ENCODE measurements around the gene ASCC3. TPM values are rescaled to one million over a fixed set of nuclear protein-coding genes. Genes with fewer than 3 reads are reported as not detected.

The ASCC3 gene
- total RNA-seq, 1 donor from 2014 or later: 76.7 TPM

- intact Hi-C loops (cut with micrococcal nuclease): no loop called here
Observed at GRCh38 chr6:100599088-100599770, 281.9 kb downstream of the ASCC3 start.

DNA sequence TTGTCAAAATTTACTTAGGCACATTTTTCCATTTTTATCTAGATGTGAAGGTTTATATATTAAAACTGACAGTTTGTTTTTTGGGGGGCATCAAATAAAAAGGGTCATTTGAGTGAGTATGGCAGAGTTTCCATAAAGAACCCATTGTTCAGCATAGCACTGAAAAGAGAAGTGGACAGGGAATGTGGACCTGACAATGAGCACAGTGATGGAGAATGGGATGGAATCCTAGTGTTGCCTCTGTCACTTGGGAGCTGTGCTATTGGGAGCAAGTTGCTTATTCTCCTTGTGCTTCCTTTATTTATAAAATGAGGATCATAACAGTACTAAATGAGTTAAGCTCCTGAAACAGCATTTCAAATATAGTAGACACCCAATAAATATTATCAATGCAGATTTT lies 285.7 kb downstream of the ASCC3 start:
- intact Hi-C loops (cut with micrococcal nuclease): no loop called here

GRCh38 chr6:100593522-100593921 lies 287.6 kb downstream of the ASCC3 start:
- intact Hi-C loops (cut with micrococcal nuclease): no loop called here

DNA sequence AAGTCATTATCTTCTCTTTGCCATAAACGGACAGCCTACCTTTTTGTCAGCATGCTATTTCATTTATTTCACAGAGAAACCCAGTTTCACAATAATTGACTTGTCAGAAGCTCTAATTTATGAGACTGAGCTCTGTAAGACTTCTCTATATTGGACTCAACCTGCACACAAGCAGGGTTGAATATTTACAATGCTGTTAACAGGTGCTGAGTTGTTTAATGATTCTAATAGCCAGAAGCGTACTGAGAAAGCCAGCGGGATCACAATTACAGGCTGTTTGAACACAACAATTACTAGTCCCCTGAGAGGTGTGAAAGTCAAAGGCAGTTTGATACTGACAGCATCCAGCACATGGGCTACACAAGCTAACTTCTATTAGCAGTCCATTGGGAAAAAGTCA lies 288.2 kb downstream of the ASCC3 start:
- intact Hi-C loops (cut with micrococcal nuclease): no loop called here

DNA sequence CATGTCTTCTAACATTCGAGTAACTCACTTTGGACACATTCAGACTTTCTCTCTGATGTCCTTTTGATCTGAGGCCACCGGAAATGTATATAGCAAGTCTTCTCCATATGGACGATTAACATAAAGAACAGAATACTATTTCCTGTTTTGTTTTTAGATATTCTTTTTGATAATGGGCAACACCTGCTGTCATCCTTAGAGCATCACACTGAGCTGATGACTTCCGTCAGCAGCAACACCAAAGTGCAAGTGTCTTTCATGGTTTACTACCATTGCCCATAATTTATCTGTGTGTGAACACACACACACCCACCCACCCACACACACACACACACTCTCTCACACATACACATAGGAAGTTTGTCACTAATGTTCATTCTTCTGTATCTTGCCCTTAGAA lies 303.7 kb downstream of the ASCC3 start:
- intact Hi-C loops (cut with micrococcal nuclease): no loop called here

GRCh38 chr6:100575921-100576320 lies 305.2 kb downstream of the ASCC3 start:
- intact Hi-C loops (cut with micrococcal nuclease): no loop called here

DNA sequence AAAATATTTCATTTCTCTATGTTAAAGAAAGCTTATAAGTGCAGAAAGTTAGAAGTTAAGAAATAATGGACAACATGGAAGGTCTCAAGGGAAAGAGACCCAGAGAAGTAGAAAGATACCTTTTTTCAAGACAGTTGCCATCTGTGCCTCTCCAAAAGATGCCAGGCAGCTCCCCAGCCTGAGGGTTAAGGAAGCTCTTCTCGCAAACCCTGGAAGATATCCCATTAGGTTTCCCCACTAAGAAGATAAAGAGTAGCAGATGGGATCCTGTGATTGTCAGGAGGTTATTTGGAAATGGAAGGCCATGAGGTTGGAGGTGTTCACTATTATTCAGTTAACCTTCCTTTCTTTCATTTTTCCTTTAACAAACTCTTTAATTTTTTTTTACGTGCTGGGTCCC lies 306.3 kb downstream of the ASCC3 start:
- intact Hi-C loops (cut with micrococcal nuclease): no loop called here

DNA sequence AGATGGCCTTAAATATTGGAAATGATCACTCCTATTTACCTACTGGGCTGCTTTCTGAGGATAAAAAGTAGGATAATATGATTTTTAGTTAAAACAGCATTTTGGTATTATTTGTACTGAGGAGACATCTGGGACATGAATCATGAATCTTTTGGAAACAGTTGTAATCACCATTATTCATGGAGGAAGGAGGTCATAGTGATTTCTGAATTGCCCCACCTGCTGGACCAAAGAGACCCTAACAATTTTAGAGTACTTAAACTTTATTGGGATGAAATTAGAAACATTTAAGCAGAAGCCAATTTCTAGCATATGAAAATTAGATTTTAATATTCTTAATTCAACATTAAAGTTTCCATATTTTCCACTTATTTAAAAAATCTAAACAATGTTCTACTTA lies 308.0 kb downstream of the ASCC3 start:
- intact Hi-C loops (cut with micrococcal nuclease): no loop called here

GRCh38 chr6:100568255-100568654 lies 312.9 kb downstream of the ASCC3 start:
- intact Hi-C loops (cut with micrococcal nuclease): no loop called here

GRCh38 chr6:100566563-100566962 lies 314.6 kb downstream of the ASCC3 start:
- intact Hi-C loops (cut with micrococcal nuclease): no loop called here

GRCh38 chr6:100565439-100566104 lies 315.6 kb downstream of the ASCC3 start:
- intact Hi-C loops (cut with micrococcal nuclease): no loop called here

DNA sequence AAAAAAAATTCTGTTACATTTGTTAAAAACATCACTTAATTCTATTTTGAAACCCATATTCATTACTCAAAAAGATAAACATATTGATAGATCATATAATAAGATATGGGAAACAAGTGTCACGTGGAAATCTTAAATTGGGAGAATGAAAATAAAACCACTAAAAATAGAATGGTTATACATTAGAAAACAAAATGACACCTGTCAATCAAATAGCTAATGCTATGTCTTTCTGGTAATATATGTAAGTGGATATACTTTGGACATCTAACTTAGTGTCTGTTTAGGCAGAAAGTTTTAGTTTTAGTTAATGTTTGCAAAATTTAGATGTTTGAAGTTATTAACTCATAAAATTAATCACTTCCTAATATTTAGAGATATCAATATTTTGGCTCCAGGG lies 321.3 kb downstream of the ASCC3 start:
- intact Hi-C loops (cut with micrococcal nuclease): no loop called here

GRCh38 chr6:100554228-100554627 lies 326.9 kb downstream of the ASCC3 start:
- intact Hi-C loops (cut with micrococcal nuclease): no loop called here

GRCh38 chr6:100553243-100553642 lies 327.9 kb downstream of the ASCC3 start:
- intact Hi-C loops (cut with micrococcal nuclease): no loop called here

- intact Hi-C loops (cut with micrococcal nuclease): no loop called here
Observed at GRCh38 chr6:100549406-100550167, 331.5 kb downstream of the ASCC3 start.

DNA sequence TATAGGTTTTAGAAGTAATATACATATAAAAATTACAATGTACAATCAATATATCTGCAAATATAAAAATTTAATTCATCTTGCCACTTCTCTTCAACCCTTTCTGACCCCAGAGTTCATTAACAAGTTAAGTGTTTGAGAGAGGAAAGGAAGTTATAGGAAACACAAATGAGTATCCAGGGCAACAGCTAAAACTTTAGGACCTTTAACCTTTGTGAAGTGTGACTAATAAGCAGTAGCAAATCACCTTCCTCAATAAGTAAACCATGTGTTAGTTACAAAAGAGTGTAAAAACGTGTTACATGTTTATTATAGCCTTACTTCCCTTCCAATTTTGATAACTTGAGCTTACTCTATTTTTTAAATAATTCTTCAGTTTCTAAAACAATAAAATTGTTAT lies 343.0 kb downstream of the ASCC3 start:
- intact Hi-C loops (cut with micrococcal nuclease): no loop called here

- intact Hi-C loops (cut with micrococcal nuclease): no loop called here
Observed at GRCh38 chr6:100518588-100518987, 362.5 kb downstream of the ASCC3 start.

- intact Hi-C loops (cut with micrococcal nuclease): no loop called here
Observed at GRCh38 chr6:100517633-100518032, 363.5 kb downstream of the ASCC3 start.

GRCh38 chr6:100517106-100517505 lies 364.0 kb downstream of the ASCC3 start:
- intact Hi-C loops (cut with micrococcal nuclease): no loop called here

- intact Hi-C loops (cut with micrococcal nuclease): no loop called here
Observed at GRCh38 chr6:100514660-100515059, 366.5 kb downstream of the ASCC3 start.

DNA sequence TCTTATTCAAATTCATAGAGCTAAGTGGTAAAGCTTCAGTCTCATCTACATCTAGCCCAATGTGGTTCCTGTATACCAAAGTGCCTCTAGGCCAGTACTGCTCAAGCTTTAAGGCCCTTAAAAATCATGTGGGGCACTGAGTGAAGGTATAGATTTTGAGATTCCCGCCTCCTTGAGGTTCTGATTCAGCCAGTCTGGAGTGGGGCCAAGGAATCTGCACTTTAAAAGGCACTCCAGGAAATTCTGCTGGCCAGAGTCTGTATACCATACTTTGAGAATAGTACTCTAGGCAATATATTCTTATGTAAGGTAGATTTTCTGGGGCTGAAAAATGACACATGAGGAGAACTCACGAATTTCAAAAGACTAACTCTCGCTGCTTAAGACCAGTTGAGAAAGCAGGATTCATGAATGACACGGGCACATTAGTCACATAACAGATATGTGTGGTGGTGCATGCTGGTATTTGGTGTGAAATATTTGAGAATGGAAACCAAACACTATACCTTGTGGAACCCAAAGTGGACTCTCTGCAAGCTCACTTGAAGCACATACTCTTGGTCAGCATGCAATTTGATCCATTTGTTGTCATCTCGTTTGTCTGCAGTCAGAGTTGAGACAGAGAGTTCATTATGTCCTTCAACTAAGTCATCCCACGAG lies 368.8 kb downstream of the ASCC3 start:
- intact Hi-C loops (cut with micrococcal nuclease): no loop called here

- intact Hi-C loops (cut with micrococcal nuclease): no loop called here
Observed at GRCh38 chr6:100509101-100509500, 372.0 kb downstream of the ASCC3 start.

Data from T-helper 1 cell treated with Interleukin-12 subunit alpha and Interleukin-12 subunit beta and Interleukin-4 antibody, amounts not matched to agents 30 ng/mL and 1 ng/mL, for 36 hours (primary cell).